ENCODE measurements around the gene TBC1D24.
"Not testable (repeated sequence)": the region's sequence is repeated elsewhere in the genome, so short reads cannot be mapped to it uniquely, and the experiment has no call there.

Gene TBC1D24

DNA sequence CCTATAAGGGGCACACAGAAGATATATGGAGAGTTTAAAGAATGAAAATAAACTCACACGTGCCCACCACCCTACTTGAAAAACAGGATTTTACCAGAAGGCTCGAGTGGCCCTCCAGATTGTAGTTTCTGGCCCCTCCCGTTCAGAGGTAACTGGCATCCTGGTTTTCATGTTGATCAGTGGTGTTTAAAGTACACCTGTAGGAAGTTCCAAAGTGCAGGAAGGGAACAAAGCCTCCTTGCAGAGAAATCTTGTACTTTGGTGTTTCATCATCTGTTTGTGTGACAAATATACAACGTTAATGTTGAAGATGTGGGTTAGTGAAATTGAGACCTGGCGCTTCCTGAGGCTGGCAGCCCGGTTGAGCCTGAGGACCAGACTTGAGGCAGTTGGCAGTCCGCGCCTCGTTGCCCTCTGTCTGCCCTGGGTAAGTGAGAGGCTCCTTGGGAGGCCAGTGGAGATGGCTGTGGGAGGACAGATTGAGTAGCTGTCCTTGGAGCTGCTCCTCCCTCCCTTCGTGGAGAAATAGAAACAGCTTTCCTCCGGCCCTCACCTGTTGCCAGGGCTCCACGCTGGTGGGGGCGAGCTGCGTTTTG, 75.5 kb downstream of the TBC1D24 start:
- H3K9me3 ChIP-seq (ENCODE audit: control insufficient read depth, low read length); H3K36me3 ChIP-seq (ENCODE audit: control insufficient read depth, insufficient read depth, low read length); H3K4me3 ChIP-seq (ENCODE audit: low read length); H3K9ac ChIP-seq (ENCODE audit: low read length); H3K27me3 ChIP-seq (ENCODE audit: control insufficient read depth, insufficient read depth, low read length); H3K4me1 ChIP-seq (ENCODE audit: control insufficient read depth, insufficient read depth, low read length): not testable (repeated sequence)

DNA sequence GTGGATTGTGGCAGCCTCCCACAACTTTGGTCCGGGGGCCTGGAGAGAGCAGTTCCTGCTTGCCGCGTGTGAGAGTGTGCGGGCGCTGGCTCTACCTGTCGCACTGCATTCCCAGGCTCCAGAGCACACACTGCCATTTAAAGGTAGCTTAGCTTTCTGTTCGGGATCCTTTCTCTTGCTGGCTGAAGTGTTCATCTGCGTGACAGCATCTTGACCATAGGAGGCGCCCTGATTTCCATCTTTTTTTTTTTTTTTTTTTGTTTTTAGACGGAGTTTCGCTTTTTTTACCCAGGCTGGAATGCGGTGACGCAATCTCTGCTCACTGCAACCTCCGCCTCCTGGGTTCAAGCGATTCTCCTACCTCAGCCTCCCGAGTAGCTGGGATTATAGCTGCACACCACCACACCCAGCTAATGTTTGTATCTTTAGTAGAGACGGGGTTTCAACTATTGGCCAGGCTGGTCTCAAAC, 76.5 kb downstream of the TBC1D24 start:
- not testable (repeated sequence) for H3K36me3 ChIP-seq (ENCODE audit: control insufficient read depth, insufficient read depth, low read length); H3K9ac ChIP-seq (ENCODE audit: low read length); H3K27me3 ChIP-seq (ENCODE audit: control insufficient read depth, insufficient read depth, low read length); H3K4me1 ChIP-seq (ENCODE audit: control insufficient read depth, insufficient read depth, low read length); H3K9me3 ChIP-seq (ENCODE audit: control insufficient read depth, low read length); H3K4me3 ChIP-seq (ENCODE audit: low read length)

DNA sequence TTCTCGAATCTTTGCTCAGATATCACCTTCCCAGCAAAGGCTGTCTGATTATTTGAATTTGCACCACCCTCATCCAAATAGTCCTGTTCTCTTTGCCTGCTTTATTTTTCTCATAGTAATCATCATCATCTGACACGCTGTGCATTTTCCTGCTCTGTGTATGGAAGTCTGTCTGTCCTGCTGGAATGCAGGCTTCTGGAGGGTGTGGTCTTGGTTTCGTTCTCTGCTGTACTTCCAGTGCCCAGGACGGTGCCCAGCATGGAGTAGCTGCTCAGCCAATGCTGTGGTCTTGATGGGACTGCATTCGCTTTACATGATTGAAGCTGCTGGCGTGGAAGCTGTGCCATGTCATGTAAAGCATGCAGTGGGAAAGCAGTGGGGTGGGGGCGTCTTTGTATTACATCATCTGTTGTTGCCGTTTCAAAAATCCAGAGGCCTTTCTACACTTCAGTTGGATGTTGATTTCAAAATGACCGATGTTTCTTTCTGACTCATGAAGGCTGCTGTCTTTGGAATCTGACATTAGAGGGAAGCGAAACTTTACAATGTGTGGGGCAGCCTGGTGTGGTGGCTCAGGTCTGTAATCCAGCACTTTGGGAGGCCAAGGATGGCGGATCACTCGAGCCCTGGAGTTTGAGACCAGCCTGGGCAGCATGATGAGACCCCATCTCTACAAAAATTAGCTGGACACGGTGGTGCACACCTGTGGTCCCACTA, 79.9 kb downstream of the TBC1D24 start:
- H3K9me3 ChIP-seq (ENCODE audit: control insufficient read depth, low read length); H3K4me3 ChIP-seq (ENCODE audit: low read length); H3K4me1 ChIP-seq (ENCODE audit: control insufficient read depth, insufficient read depth, low read length); H3K36me3 ChIP-seq (ENCODE audit: control insufficient read depth, insufficient read depth, low read length); H3K27me3 ChIP-seq (ENCODE audit: control insufficient read depth, insufficient read depth, low read length); H3K9ac ChIP-seq (ENCODE audit: low read length): not testable (repeated sequence)

Measured in mucosa of stomach (tissue), 1 donor.